HG03457 (cell line): ENCODE data around the gene LGALS14.
"Not testable (repeated sequence)": the region's sequence is repeated elsewhere in the genome, so short reads cannot be mapped to it uniquely, and the experiment has no call there.

Experiments used
- ATAC-seq: cut with Tn5 transposase; IDR thresholded peaks from one replicate; pipeline ENCODE4 v1.9.1; 2021; ENCODE audit warnings: moderate number of reproducible peaks; ENCODE audit not compliant: unreplicated experiment

Gene LGALS14, protein sequence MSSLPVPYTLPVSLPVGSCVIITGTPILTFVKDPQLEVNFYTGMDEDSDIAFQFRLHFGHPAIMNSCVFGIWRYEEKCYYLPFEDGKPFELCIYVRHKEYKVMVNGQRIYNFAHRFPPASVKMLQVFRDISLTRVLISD

GRCh38 chr19:39704181-39705044 is at the start of gene LGALS14:
Gene LGALS14, plus strand, starts transcription at chr19:39704481. Its CDS starts 48 bp downstream, at chr19:39704529.
- no peak for ATAC-seq

GRCh38 chr19:39655613-39656012 is 48.7 kb upstream of the LGALS14 start, which contains the start of gene LGALS16:
Gene LGALS16, plus strand, starts transcription at chr19:39655913. Its CDS starts 49 bp downstream, at chr19:39655962.
- ATAC-seq, result no peak

GRCh38 chr19:39659791-39660190 is 44.5 kb upstream of the LGALS14 start:
- no peak for ATAC-seq

DNA sequence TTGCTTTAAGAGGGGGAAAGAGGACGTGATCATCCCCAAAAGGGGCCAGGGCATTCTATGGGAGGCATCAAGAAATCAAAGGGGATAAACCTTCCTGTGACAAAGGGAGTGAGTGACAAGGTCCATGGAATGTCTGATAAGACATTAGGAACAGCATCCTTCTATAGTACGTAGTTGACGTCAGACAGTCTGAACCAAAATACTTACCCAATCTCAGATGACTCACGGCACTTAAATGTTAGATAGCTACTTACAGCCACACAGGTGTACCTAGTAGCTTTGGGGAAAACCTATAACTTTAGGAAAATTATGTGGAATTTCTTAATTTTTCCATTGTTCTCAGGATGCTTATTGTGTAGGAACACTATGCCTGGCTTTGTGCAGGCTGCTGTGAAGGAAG is 43.6 kb upstream of the LGALS14 start:
- ATAC-seq, result no peak

DNA sequence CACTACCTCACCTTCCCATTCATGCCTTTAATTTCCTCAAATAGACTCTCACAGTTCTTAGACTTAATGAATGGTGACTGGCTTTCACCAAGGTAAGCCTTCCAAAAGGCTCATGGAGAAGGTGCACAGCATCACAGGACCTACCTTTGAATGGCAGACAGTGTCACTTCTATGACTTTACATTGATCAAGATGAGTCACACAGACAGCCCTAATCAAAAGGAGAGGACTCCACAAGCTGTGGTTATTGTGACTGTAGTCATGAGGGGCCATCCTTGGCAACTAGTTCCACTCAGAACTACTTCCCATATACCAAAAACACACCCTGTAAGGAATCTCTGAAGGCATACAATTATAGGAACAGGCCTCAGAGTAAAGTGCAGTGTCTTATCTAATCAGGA is 42.7 kb upstream of the LGALS14 start:
- no peak for ATAC-seq

- ATAC-seq, result not testable (repeated sequence)
Observed at GRCh38 chr19:39669860-39670259, 34.4 kb upstream of the LGALS14 start.

DNA sequence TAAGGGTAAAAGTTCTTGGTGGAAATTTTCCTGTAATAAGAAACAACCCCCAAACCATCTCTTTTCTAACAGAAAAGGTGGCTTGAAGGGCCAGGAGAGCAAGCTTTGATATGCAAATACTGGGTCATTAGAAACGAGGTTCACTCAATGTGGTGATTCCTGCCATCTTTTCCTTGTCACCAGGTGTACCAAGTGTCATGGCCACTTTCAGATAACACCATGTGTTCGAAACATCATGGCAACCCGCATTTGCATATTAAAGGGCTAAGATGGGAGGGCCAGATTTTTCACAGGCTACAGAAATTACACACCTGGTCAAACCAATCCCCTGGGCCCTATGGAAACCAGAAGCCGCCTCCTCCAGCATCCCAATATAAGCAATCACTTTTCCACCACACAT is 33.3 kb upstream of the LGALS14 start:
- ATAC-seq, result no peak

- no peak for ATAC-seq
Observed at GRCh38 chr19:39671739-39672363, 32.4 kb upstream of the LGALS14 start.

GRCh38 chr19:39672473-39672872 is 31.8 kb upstream of the LGALS14 start:
- ATAC-seq, result no peak

GRCh38 chr19:39673862-39674261 is 30.4 kb upstream of the LGALS14 start:
- not testable (repeated sequence) for ATAC-seq

DNA sequence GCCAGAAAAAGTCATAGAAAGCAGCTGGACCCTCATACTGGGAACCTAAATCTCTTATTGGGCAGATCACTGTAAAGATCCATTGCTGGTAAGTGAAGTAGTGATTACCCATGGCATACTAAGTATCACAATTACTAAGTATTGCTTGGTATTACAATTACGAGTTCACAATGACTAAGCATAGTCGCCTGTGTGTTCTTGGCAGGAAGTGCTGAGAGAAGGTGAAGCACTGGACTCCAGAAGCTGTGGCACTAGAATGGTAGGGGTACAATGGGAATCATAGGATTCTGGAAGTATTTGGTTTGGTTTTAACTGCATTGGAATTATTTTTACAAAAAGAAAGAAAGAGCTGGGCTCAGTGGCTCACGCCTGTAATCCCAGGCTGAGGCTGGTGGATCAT is 28.3 kb upstream of the LGALS14 start:
- no peak for ATAC-seq

- ATAC-seq, result no peak
Observed at GRCh38 chr19:39677961-39678889, 26.1 kb upstream of the LGALS14 start.

DNA sequence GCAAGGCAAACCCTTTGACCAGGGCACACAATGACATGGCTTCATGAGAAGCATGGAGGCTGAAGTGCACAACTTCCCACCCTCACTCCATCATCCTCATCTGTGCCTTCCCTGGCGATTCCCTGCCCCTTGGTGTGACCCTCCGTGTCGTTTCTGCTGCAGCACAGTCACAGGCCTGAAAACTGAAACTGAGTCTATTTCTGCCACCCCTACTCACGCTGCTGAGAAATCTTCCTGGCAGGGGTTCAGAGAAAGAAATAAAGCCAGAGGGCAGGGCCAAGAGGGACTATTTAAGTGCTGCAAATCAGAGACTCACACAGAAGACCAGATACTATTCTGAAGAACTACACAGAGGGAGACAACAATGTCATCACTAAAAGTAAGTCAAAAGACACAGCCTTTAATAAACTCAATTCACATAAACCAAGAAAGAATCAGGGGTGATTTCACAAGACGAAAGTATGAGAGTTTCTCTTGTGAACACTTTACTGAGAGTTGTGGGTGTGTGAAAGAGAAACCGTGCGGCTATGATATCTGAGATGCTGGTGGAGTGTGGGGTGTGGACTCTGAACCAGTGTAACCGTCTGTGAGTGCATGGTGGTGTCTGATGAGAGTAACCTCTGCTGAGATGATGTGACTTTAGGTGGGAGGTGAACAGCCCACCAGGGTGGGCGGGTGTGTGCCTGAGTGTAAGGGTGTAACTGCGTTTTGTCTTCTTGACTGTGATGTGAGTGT is 25.1 kb upstream of the LGALS14 start:
- no peak for ATAC-seq

DNA sequence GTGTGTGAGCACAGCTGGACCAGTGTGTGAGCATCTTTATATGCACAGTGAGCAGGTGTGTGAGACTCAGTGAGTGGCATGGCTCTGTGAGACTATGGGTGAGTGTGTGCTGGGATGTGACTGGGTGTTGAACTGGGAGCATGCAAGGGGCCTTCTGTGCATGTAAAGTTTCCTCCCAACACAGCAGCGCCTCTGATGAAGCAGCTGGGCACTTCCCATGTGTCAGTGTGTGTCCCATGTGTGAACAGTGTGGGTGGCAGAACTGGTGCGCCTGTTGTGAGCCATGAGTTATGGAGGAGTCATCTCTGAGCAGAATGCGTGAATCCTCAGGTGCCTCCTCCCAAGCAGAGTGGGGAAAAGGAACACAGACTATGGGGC is 24.5 kb upstream of the LGALS14 start:
- no peak for ATAC-seq

- ATAC-seq, result no peak
Observed at GRCh38 chr19:39680593-39680992, 23.7 kb upstream of the LGALS14 start.

- ATAC-seq, result no peak
Observed at GRCh38 chr19:39681416-39681815, 22.9 kb upstream of the LGALS14 start.

DNA sequence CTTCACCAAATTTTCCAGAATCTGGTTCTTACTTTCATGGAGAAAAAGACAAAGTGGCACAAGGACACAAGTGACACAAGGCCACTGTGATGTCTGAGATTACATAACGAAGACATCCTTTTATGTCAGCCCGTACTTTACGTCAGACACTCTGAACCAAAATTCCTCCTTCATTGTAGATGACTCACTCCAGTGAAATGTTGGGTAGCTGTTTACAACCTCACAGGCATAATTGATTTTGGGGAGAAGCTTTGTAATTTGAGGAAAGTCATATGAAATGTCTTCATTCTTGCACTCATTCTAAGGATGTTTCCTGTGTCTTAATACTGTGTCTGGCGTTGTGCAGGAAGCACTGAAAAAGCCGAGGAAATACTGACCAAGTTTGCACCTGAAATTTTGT is 20.0 kb upstream of the LGALS14 start:
- ATAC-seq, result no peak

DNA sequence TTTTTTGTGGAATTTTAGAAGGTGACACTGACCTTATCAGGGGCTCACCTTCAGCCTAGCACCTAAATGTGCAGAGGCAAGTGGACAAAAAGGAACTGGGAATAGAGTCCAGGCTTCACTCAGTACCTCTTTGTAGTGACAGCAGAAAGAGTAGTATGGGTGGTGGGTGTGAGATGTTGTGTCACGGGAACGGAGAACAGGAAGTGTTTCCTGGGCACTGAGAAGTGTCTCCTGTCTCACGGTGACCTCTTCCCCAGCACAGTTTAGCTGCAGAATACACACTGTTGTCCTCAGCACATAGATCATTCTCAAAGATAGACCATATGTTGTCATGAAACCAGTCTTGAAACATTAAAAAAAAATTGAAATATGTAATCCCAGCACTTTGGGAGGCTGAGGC is 17.5 kb upstream of the LGALS14 start:
- ATAC-seq, result no peak

GRCh38 chr19:39688637-39689036 is 15.6 kb upstream of the LGALS14 start:
- not testable (repeated sequence) for ATAC-seq

DNA sequence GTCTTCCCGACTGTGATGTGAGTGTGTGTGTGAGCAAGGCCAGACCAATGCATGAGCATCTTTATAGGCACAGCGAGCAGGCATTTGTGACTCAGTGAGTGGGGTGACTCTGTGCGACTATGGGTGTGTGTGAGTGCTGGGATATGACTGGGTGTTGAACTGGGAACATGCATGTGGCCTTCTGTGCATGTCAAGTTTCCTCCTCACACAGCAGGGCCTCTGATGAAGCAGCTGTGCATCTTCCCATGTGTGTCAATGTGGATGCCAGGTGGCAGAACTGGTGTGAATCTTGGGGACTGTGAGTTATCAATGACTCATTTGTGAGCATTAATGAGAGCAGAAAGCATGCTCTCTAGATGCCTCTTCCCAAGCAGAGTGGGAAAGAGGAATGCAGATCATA is 12.1 kb upstream of the LGALS14 start:
- ATAC-seq, result no peak
